GM12878 (cell line): ENCODE data around the gene SPPL3. TPM values are rescaled to one million over a fixed set of nuclear protein-coding genes. Genes with fewer than 3 reads are reported as not detected.

Experiments used
- DPF2 ChIP-seq: fragments of 450-650 bp; IDR thresholded peaks from 2 replicates; pipeline ENCODE4 v1.6.1; 2017; ENCODE audit warnings: mild to moderate bottlenecking
- GATAD2B ChIP-seq: fragments of 450-650 bp; conservative IDR thresholded peaks from 2 replicates; pipeline ENCODE4 v1.6.1; 2017; ENCODE audit warnings: low read depth, mild to moderate bottlenecking, moderate library complexity
- MEF2B ChIP-seq: fragments of 450-650 bp; IDR thresholded peaks from 2 replicates; pipeline ENCODE4 v1.6.1; 2018; ENCODE audit warnings: mild to moderate bottlenecking, moderate library complexity; ENCODE audit not compliant: partially characterized antibody, poor library complexity, severe bottlenecking
- NFYB ChIP-seq: IDR thresholded peaks from 2 replicates; pipeline ENCODE4 v1.6.1; 2011; ENCODE audit warnings: low read depth, mild to moderate bottlenecking, low read length, improper control_type of control experiment, moderate library complexity; ENCODE audit not compliant: insufficient read depth
- SUZ12 ChIP-seq: fragments of 200-600 bp; sonication (generic); IDR thresholded peaks from one replicate; pipeline ENCODE4 v1.6.1; 2018; ENCODE audit warnings: antibody characterized with exemption, mild to moderate bottlenecking; ENCODE audit not compliant: unreplicated experiment
- ZBTB11 ChIP-seq: fragments of 450-650 bp; formaldehyde crosslinking; IDR thresholded peaks from 2 replicates; pipeline ENCODE4 v1.5.0; 2022; ENCODE audit warnings: mild to moderate bottlenecking, missing genetic modification characterization
- polyA plus RNA-seq, 11 experiments: library from polyadenylated mRNA; depleted of rRNA in 4 of 11; unstranded in 6 of 11; stranded (reverse) in 5 of 11; fragments of >200 nt; fragmentation: Nextera tagmentation in 4 of 11; fragmentation: Illumina TruSeq in 1 of 11; extraction: Ambion mirVana in 4 of 11; extraction: Trizol in 1 of 11; gene quantifications; 1 replicate in 1 of 11; 2 replicates in 10 of 11; pipeline versions ENCODE4 v1.2.1 to v1.2.3, GENCODE V29; 2011 to 2016; ENCODE audit warnings: inconsistent platforms in 2 of 11, missing spikeins in 2 of 11, low read depth in 1 of 11
- total RNA-seq, 4 experiments: library from RNA; depleted of rRNA in 3 of 4; stranded (reverse); fragments of >200 nt in 3 of 4; fragmentation: Illumina TruSeq in 1 of 4; extraction: Trizol in 1 of 4; gene quantifications; 2 replicates each; pipeline versions ENCODE4 v1.2.1 to v1.2.3, GENCODE V29; 2013 to 2021

The SPPL3 gene
- total and polyA plus RNA-seq, 10 of the 15 experiments (the other 5 are each of a cell fraction or from before 2014, with no cell fraction given) = 4.3 to 45.5 (median 11.7) TPM

GRCh38 chr12:120903412-120904196, 554 bp downstream of the SPPL3 start (continued):
- TF ChIP-seq ZBTB11 (CRISPR knock-in tag) (no peak), MEF2B (no peak), GATAD2B (peak; percentile 59; the same call in 1 of the 2 replicates), SUZ12 (no peak), NFYB (no peak), DPF2 (peak; percentile 21)
- TF ChIP-seq, all 136 proteins: peak for 26
